ENCODE data around the gene SUGP2. TPM values are rescaled to one million over a fixed set of nuclear protein-coding genes. Genes with fewer than 3 reads are reported as not detected.
A peak's percentile ranks its signal among the peaks of the same experiment; 100 is the strongest.

Gene SUGP2
- total and polyA plus RNA-seq, 2 of the 13 experiments (the other 11 are each of a cell fraction or from before 2014, with no cell fraction given): 40.6 to 57.7 TPM

DNA sequence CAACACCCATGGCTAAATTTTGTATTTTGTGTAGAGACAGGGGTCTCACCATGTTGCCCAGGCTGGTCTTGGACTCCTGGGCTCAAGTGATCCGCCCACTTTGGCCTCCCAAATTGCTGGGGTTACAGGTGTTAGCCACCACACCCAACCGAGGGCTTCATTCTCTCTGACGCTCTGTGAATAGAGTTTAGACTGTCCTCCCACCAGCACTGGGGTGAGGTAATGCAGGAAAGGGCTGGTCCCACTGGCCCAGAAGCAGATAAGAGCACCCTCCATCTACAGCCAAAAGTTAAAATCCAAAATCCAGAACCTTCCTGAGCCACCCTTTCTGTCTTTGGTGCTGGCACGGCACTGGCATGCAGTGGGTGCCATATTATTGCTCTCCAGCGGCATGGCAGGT is 60.5 kb downstream of the SUGP2 start:
- POLR2A ChIA-PET: interaction anchor here (0.7 kb wide), 1 partner anchor 20 kb away, joined by 3 read pairs; no protein-coding TSS in a partner anchor
- Histone ChIP-seq H3K36me3 (replicated peaks in 1 of 2; ENCODE audit: control insufficient read depth in 1 of 2, insufficient read depth in 2 of 2, low read length in 2 of 2) (no peaks in the 10 kb centered on the region), H4K20me1 (ENCODE audit: insufficient read depth, low read length) (no peaks in the 10 kb centered on the region), H3K4me2 (ENCODE audit: low read depth, low read length) (no peak overlapping the region), H3K9ac (ENCODE audit: insufficient read depth, low read depth, low read length) (no peak overlapping the region), H3K4me1 (ENCODE audit: insufficient read depth, low read length) (peaks cover 65% of the 10 kb centered on the region), H3K27me3 (ENCODE audit: control insufficient read depth in 1 of 2, insufficient read depth in 2 of 2, low read length in 2 of 2) (no peaks in the 10 kb centered on the region), H3K9me3 (ENCODE audit: low read length) (no peaks in the 10 kb centered on the region), H3K79me2 (ENCODE audit: insufficient read depth, low read length) (no peaks in the 10 kb centered on the region), H3K27ac (ENCODE audit: extremely low read length, insufficient read depth, low read length) (no peak overlapping the region), H2AFZ (ENCODE audit: low read length) (no peak overlapping the region), H3K4me3 (replicated peaks in 1 of 3; ENCODE audit: insufficient read depth in 1 of 3, low read depth in 2 of 3, low read length in 3 of 3) (no peak overlapping the region)
- ATAC-seq (no peak; the same call in 2 of the 3 replicates), DNase-seq (ENCODE audit: low spot score) (no peak), FAIRE-seq (no peak)
- WGBS (ENCODE audit: low lambda C conversion rate): 48% methylated on average over 4 of the region's 5 CpGs
- no TSS peak for BruUV-seq (replicated peaks)
- intact Hi-C loops (cut with micrococcal nuclease; ENCODE audit: unreplicated experiment) (no loop called here), in situ Hi-C loops (cut with HindIII; ENCODE audit: extremely low pct_ligation_motif_present, low pct_unique_long_range_greater_than_20kb) (no loop called here)
- TF ChIP-seq CEBPZ (IDR thresholded peaks at IDR 0.05; ENCODE audit: low read length) (no peak), ZNF460 (CRISPR knock-in tag; IDR thresholded peaks at IDR 0.05; ENCODE audit: borderline replicate concordance) (peak; percentile 72; the same call in 1 of the 2 replicates), ZNF207 (IDR thresholded peaks at IDR 0.05; ENCODE audit: borderline replicate concordance) (no peak)
- CTCF ChIA-PET (ENCODE audit: low intra/inter-chr PET ratio, low total read pairs): no interaction called here

DNA sequence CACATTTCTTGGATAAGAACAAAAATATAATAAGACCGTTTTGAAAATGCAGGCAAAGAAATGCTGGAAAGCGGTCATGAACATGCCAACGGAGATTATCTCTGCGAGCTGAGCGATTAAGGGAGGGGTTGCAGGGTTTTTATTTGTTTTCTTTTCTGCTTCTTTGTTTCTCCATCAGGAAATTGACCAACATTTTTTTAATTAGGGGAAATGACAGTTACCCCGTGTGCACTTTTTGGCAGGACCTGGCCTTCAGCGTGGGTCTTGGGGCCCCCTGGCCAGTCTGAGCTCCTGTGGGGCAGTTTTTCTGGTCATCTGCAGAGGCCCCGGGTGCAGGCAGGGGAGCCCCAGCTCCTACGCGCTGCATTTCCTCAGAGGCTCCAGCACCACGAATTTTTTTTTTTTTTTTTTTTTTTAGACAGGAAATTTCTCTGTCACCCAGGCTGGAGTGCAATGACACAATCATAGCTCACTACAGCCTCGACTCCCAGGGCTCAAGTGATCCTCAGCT is 61.0 kb downstream of the SUGP2 start:
- ChIA-PET CTCF (ENCODE audit: low intra/inter-chr PET ratio, low total read pairs) (no interaction called here), POLR2A (interaction anchor here (0.7 kb wide), 1 partner anchor 20 kb away, joined by 3 read pairs; no protein-coding TSS in a partner anchor)
- TF ChIP-seq RFX3 (CRISPR knock-in tag; IDR thresholded peaks at IDR 0.05): no peak
- peak; percentile 35; the same call in 1 of the 2 replicates for TF ChIP-seq ZNF770 (CRISPR knock-in tag; IDR thresholded peaks at IDR 0.05)
- TF ChIP-seq ZNF362 (CRISPR knock-in tag; IDR thresholded peaks at IDR 0.05; ENCODE audit: borderline replicate concordance): peak; percentile 62; the same call in 1 of the 2 replicates
- no peak for TF ChIP-seq ZNF484 (CRISPR knock-in tag; IDR thresholded peaks at IDR 0.05; ENCODE audit: borderline replicate concordance, low read depth)
- Histone ChIP-seq H3K27me3 (ENCODE audit: control insufficient read depth in 1 of 2, insufficient read depth in 2 of 2, low read length in 2 of 2) (no peaks in the 10 kb centered on the region), H3K4me1 (ENCODE audit: insufficient read depth, low read length) (peaks cover 65% of the 10 kb centered on the region), H3K36me3 (replicated peaks in 1 of 2; ENCODE audit: control insufficient read depth in 1 of 2, insufficient read depth in 2 of 2, low read length in 2 of 2) (no peaks in the 10 kb centered on the region), H3K4me2 (ENCODE audit: low read depth, low read length) (peak overlapping the region; percentile 68), H3K4me3 (replicated peaks in 1 of 3; ENCODE audit: insufficient read depth in 1 of 3, low read depth in 2 of 3, low read length in 3 of 3) (peak overlapping the region in 2 of 3 experiments; percentile 28 to 49; a peak in 3 of 6 replicates), H3K79me2 (ENCODE audit: insufficient read depth, low read length) (no peaks in the 10 kb centered on the region), H3K9ac (ENCODE audit: insufficient read depth, low read depth, low read length) (no peak overlapping the region), H2AFZ (ENCODE audit: low read length) (no peak overlapping the region), H4K20me1 (ENCODE audit: insufficient read depth, low read length) (no peaks in the 10 kb centered on the region), H3K9me3 (ENCODE audit: low read length) (no peaks in the 10 kb centered on the region), H3K27ac (ENCODE audit: extremely low read length, insufficient read depth, low read length) (no peak overlapping the region)
- BruUV-seq (replicated peaks): no TSS peak
- WGBS (ENCODE audit: low lambda C conversion rate): 6% methylated on average over 12 of the region's 12 CpGs
- DNase-seq (ENCODE audit: low spot score) (no peak), ATAC-seq (peak; percentile 39; the same call in 2 of the 3 replicates), FAIRE-seq (no peak)
- intact Hi-C loops (cut with micrococcal nuclease; ENCODE audit: unreplicated experiment) (no loop called here), in situ Hi-C loops (cut with HindIII; ENCODE audit: extremely low pct_ligation_motif_present, low pct_unique_long_range_greater_than_20kb) (no loop called here)
